ENCODE results near the gene JAZF1.

DNA sequence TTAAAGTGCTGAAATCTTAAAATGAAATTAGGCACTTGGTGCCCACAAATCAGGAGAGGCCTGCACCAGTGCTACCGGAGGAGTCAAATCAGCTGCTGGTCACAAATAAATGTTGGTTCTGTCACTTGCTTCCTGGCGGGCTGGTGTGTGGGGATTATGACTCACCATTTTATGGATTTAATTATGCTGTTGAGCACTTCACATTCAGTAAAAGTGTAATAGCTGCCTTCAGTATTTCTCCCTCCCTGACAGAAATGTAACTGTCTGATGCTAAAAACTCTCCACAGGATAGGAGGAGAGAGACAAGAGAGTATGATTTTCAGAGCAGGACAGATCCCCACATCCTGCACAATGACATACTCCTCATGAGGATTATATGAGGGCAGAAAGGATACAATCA, 186.0 kb downstream of the JAZF1 start:
- TF ChIP-seq PRMT5 (CRISPR knock-in tag; IDR thresholded peaks at IDR 0.05) (no peak), SMARCE1 (IDR thresholded peaks at IDR 0.05) (no peak), DDX20 (tag; IDR thresholded peaks at IDR 0.05; ENCODE audit: low read depth) (no peak), ZBTB1 (CRISPR knock-in tag; IDR thresholded peaks at IDR 0.05; ENCODE audit: borderline replicate concordance, low read depth) (no peak), PML (IDR thresholded peaks at IDR 0.05; ENCODE audit: low read length) (no peak), CHCHD3 (CRISPR knock-in tag; IDR thresholded peaks at IDR 0.05) (no peak)
- TF ChIP-seq, protein P1, sequence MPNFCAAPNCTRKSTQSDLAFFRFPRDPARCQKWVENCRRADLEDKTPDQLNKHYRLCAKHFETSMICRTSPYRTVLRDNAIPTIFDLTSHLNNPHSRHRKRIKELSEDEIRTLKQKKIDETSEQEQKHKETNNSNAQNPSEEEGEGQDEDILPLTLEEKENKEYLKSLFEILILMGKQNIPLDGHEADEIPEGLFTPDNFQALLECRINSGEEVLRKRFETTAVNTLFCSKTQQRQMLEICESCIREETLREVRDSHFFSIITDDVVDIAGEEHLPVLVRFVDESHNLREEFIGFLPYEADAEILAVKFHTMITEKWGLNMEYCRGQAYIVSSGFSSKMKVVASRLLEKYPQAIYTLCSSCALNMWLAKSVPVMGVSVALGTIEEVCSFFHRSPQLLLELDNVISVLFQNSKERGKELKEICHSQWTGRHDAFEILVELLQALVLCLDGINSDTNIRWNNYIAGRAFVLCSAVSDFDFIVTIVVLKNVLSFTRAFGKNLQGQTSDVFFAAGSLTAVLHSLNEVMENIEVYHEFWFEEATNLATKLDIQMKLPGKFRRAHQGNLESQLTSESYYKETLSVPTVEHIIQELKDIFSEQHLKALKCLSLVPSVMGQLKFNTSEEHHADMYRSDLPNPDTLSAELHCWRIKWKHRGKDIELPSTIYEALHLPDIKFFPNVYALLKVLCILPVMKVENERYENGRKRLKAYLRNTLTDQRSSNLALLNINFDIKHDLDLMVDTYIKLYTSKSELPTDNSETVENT (CRISPR knock-in tag; IDR thresholded peaks at IDR 0.05) = no peak
- TF ChIP-seq, protein P2, sequence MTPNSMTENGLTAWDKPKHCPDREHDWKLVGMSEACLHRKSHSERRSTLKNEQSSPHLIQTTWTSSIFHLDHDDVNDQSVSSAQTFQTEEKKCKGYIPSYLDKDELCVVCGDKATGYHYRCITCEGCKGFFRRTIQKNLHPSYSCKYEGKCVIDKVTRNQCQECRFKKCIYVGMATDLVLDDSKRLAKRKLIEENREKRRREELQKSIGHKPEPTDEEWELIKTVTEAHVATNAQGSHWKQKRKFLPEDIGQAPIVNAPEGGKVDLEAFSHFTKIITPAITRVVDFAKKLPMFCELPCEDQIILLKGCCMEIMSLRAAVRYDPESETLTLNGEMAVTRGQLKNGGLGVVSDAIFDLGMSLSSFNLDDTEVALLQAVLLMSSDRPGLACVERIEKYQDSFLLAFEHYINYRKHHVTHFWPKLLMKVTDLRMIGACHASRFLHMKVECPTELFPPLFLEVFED (CRISPR knock-in tag; conservative IDR thresholded peaks at IDR 0.05) = no peak

All from K562 (cell line).